Kidney (tissue), 14 donors: ENCODE data around the gene PRODH2. TPM values are rescaled to one million over a fixed set of nuclear protein-coding genes. Genes with fewer than 3 reads are reported as not detected.

Source experiments
- DNase-seq, 5 donors: peaks; one replicate each; pipeline ENCODE4 v3.0.0-alpha.2; 2013 to 2020
- FAIRE-seq: peaks from 2 replicates; lab custom pipeline; 2012; peaks lifted over from hg19 to GRCh38; lab: Jason Lieb, UNC
- H3K27ac ChIP-seq, 2 donors: one replicate each; pipeline ENCODE4 v1.7.0; 2013; ENCODE audit warnings: low read depth in 2 of 2, low read length in 2 of 2, inconsistent platforms in 1 of 2
- H3K27me3 ChIP-seq: one replicate; pipeline ENCODE4 v1.7.1; 2013; ENCODE audit warnings: low read length, inconsistent platforms; ENCODE audit not compliant: control insufficient read depth, insufficient read depth
- H3K36me3 ChIP-seq, 3 donors: one replicate each; pipeline versions ENCODE4 v1.7.0 to v1.7.1; 2013; ENCODE audit warnings: low read length in 3 of 3, control low read depth in 1 of 3, inconsistent platforms in 1 of 3; ENCODE audit not compliant: insufficient read depth in 3 of 3, control insufficient read depth in 2 of 3
- H3K4me1 ChIP-seq, 3 donors: one replicate each; pipeline versions ENCODE4 v1.7.0 to v1.7.1; 2013; ENCODE audit warnings: low read length in 3 of 3, inconsistent platforms in 1 of 3, low read depth in 1 of 3; ENCODE audit not compliant: control insufficient read depth in 2 of 3, insufficient read depth in 2 of 3
- H3K4me3 ChIP-seq, 3 donors: one replicate each; pipeline versions ENCODE4 v1.7.0 to v1.8.1; 2013; ENCODE audit warnings: low read length in 3 of 3, control low read depth in 1 of 3, inconsistent platforms in 1 of 3
- H3K9ac ChIP-seq, 3 donors: one replicate each; pipeline versions ENCODE4 v1.7.0 to v1.7.1; 2013; ENCODE audit warnings: low read length in 3 of 3, control low read depth in 1 of 3, inconsistent platforms in 1 of 3
- H3K9me3 ChIP-seq, 3 donors: one replicate each; pipeline versions ENCODE4 v1.7.0 to v1.7.1; 2013; ENCODE audit warnings: low read length in 3 of 3, control low read depth in 1 of 3, inconsistent platforms in 1 of 3; ENCODE audit not compliant: control insufficient read depth in 2 of 3, insufficient read depth in 1 of 3
- intact Hi-C: fragments of 100-400 bp; cut with DNase I; formaldehyde crosslinking; loops from one replicate; pipeline ENCODE4 v1.11.1; 2022
- polyA plus RNA-seq: library from polyadenylated mRNA; stranded (reverse); fragments of 350-450 nt; fragmentation: Illumina TruSeq; extraction: RNeasy Lipid Tissue Mini Kit (QIAGEN cat#74804); gene quantifications from one replicate; pipeline ENCODE4 v1.2.3, GENCODE V29; 2014; ENCODE audit warnings: low read depth, low replicate concordance; ENCODE audit not compliant: insufficient read depth
- total RNA-seq: library from RNA; stranded (reverse); fragmentation: NEBNext Ultra II Directional; extraction: Animal tissue kit (Norgen Biotek cat#: 25700); gene quantifications from one replicate; pipeline ENCODE4 v1.2.1, GENCODE V29; 2021
- TF ChIP-seq, protein P1 (sequence below): IDR thresholded peaks from 3 replicates; pipeline ENCODE4 v1.5.1; 2012; ENCODE audit warnings: mild to moderate bottlenecking, moderate library complexity, borderline replicate concordance; ENCODE audit not compliant: insufficient read depth; ENCODE audit errors: extremely low read depth
- donor health status: control.
- donor health status: control.
- donor health status: control.
- donor health status: control.
- donor health status: control.
- donor health status: DM: yes; HTN: yes; CAD: no.
- donor health status: Normal renal cell carcinoma (clear cell type).

PRODH2 gene
- total and polyA plus RNA-seq, 2 donors from 2014 or later = 9.0 to 409 TPM

DNA sequence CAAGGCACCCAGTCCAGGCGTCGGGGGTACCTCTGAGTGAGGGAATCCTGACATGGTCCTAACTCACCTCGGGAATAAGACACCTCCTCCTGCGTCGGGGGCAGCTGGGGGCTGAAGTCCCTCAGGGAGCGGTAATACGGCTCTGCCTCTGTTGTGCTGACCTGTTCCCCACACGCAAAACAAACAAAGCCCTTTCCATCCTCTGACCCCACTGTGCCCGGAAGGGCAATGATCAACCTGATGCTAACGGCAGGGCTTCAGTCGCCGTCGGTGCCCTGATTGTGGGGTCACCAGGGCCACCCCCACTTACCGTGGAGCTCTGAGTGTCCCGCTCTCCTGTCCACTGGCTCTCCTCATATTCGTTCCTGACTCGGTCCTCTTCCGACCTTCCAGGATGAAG lies 18.3 kb upstream of the PRODH2 start:
- no peak for FAIRE-seq
- TF ChIP-seq, protein P1, sequence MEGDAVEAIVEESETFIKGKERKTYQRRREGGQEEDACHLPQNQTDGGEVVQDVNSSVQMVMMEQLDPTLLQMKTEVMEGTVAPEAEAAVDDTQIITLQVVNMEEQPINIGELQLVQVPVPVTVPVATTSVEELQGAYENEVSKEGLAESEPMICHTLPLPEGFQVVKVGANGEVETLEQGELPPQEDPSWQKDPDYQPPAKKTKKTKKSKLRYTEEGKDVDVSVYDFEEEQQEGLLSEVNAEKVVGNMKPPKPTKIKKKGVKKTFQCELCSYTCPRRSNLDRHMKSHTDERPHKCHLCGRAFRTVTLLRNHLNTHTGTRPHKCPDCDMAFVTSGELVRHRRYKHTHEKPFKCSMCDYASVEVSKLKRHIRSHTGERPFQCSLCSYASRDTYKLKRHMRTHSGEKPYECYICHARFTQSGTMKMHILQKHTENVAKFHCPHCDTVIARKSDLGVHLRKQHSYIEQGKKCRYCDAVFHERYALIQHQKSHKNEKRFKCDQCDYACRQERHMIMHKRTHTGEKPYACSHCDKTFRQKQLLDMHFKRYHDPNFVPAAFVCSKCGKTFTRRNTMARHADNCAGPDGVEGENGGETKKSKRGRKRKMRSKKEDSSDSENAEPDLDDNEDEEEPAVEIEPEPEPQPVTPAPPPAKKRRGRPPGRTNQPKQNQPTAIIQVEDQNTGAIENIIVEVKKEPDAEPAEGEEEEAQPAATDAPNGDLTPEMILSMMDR = no peak
- H3K4me1 ChIP-seq = no peaks in the 10 kb centered on the region

DNA sequence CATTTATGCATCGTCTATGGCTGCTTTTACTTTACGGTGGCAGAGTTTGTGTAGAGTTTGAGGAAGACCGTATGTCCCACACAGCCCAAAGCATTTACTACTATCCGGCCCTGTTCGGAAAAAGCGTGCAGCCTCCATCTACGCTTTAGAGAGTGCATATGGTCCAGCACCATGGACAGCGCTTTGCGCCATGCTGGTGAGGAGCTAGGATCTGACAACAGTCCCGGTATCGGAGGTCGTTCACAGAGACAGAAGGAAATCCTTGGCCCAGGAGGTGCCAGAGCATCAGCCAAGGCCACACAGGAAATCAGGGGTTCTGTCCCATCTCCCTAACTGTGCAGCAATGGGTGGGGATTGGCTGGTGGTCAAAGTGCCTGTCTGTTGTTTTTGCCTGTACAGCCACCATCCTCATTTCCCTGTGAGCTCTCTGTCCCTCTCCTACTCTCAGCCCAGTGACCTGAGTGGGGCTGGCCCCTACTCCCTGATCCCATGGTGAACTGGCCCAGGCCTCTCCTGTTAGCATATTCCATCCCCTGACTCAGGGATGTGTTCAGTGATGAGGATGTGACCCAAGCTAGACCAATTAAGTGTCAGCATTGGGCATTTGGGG lies 16.2 kb upstream of the PRODH2 start:
- peak; percentile 81 to 93 (median 88) for DNase-seq
- Histone ChIP-seq H3K36me3 (no peaks in the 10 kb centered on the region), H3K9ac (no peak overlapping the region), H3K4me1 (no peaks in the 10 kb centered on the region), H3K27me3 (no peaks in the 10 kb centered on the region), H3K4me3 (no peak overlapping the region), H3K27ac (no peak overlapping the region), H3K9me3 (no peaks in the 10 kb centered on the region)
- TF ChIP-seq, protein P1 = no peak
- FAIRE-seq = no peak
- intact Hi-C loops = no loop called here

More for the DNA sequence above, 18.3 kb upstream of the PRODH2 start:
- Histone ChIP-seq H3K27me3 (no peaks in the 10 kb centered on the region), H3K27ac (no peak overlapping the region), H3K9me3 (no peaks in the 10 kb centered on the region), H3K4me3 (no peak overlapping the region), H3K9ac (no peak overlapping the region), H3K36me3 (no peaks in the 10 kb centered on the region)
- no peak for DNase-seq
- intact Hi-C loops = no loop called here

DNA sequence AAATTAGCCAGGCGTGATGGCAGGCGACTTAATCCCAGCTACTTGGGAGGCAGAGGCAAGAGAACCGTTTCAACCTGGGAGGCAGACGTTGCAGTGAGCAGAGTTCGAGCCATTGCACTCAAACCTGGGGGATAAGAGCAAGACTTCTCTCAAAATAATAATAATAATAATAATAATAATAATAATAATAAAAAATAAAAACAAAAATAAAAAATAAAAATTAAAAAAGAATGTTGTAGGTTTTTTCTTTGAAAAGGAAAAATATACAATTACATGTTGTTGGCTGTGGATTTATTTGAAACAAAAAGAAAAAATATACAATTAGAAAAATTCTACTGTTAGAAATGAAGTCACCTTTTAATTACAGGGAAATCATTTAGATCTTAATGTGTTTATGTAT lies 11.5 kb upstream of the PRODH2 start:
- no peak overlapping the region for H3K4me3 ChIP-seq
- H3K36me3 ChIP-seq = no peaks in the 10 kb centered on the region
- no peaks in the 10 kb centered on the region for H3K27me3 ChIP-seq
- TF ChIP-seq, protein P1 = no peak
- H3K9ac ChIP-seq = no peak overlapping the region
- H3K4me1 ChIP-seq = no peaks in the 10 kb centered on the region
- no peak overlapping the region for H3K27ac ChIP-seq
- H3K9me3 ChIP-seq = no peaks in the 10 kb centered on the region
- DNase-seq = no peak
- intact Hi-C loops = no loop called here
- no peak for FAIRE-seq

DNA sequence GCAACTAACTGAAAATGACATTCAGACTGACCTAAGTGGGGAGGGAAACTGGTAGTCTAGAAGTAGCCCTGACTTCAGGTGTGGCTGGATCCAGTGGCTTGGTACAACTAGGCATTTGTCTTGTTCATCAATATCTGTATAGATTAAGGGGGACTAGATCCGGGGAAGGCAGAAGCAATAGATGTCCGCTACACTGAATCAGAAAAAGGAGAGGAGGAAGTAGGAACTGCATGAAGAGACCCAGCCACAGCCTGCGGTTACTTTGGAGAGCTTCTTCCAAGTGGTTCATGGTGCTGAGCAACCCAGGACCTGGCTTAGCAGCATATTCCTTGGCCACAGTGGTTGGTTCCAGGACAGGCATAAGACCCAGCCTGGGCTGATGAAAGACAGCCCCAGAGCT lies 9.9 kb upstream of the PRODH2 start:
- H3K4me3 ChIP-seq = no peak overlapping the region
- H3K9me3 ChIP-seq = no peaks in the 10 kb centered on the region
- no peak for FAIRE-seq
- TF ChIP-seq, protein P1 = no peak
- no peaks in the 10 kb centered on the region for H3K27me3 ChIP-seq
- no peak for DNase-seq
- no peak overlapping the region for H3K27ac ChIP-seq
- no peaks in the 10 kb centered on the region for H3K4me1 ChIP-seq
- intact Hi-C loops = no loop called here
- no peak overlapping the region for H3K9ac ChIP-seq
- H3K36me3 ChIP-seq = no peaks in the 10 kb centered on the region
